HepG2 (cell line): Measurements from ENCODE around the gene SHANK2. TPM values are rescaled to one million over a fixed set of nuclear protein-coding genes. Genes with fewer than 3 reads are reported as not detected.

ENCODE experiments used
- ATAC-seq: fragments of 200-7000 bp; cut with Tn5 transposase; 3 replicates; pipeline ENCODE4 v1.9.1; 2020; ENCODE audit warnings: mild to moderate bottlenecking, moderate library complexity
- BruUV-seq: library from RNA; stranded (reverse); fragments of 400-500 nt; replicated peaks from 2 replicates; lab custom pipeline; 2021; lab: Mats Ljungman, UMichigan
- CTCF ChIA-PET: fragments of 300-600 bp; formaldehyde crosslinking; extraction: SDS; loops from one replicate; lab custom pipeline; 2021; ENCODE audit warnings: low total read pairs, inconsistent platforms, low intra/inter-chr PET ratio; lab: Yijun Ruan, JAX
- POLR2A ChIA-PET: fragments of 350-600 bp; sonication (Branson Sonifier 250); formaldehyde crosslinking; loops from one replicate; lab custom pipeline; 2020; ENCODE audit warnings: antibody characterized with exemption, inconsistent platforms; lab: Yijun Ruan, JAX
- DNase-seq: peaks from one replicate; pipeline ENCODE4 v3.0.0-alpha.2; 2015; ENCODE audit warnings: low spot score
- FAIRE-seq: peaks from 3 replicates; lab custom pipeline; 2011; peaks lifted over from hg19 to GRCh38; lab: Jason Lieb, UNC
- H2AFZ ChIP-seq: one replicate; pipeline ENCODE4 v1.6.1; 2011; ENCODE audit warnings: low read length, inconsistent platforms
- H3K27ac ChIP-seq: fragments of 300-600 bp; 3 replicates; pipeline ENCODE4 v1.8.0; 2011; ENCODE audit warnings: mixed run types, mild to moderate bottlenecking, mixed read lengths, low read length, inconsistent platforms; ENCODE audit not compliant: insufficient read depth; ENCODE audit errors: extremely low read length
- H3K27me3 ChIP-seq, 2 experiments: fragments of 200-600 bp in 1 of 2; 2 replicates in 1 of 2; 3 replicates in 1 of 2; pipeline versions ENCODE4 v1.6.0 to v1.8.0; 2011; ENCODE audit warnings: low read length in 2 of 2, mild to moderate bottlenecking in 2 of 2, moderate library complexity in 2 of 2, inconsistent platforms in 1 of 2; ENCODE audit not compliant: insufficient read depth in 2 of 2, control insufficient read depth in 1 of 2
- H3K36me3 ChIP-seq, 2 experiments: fragments of 200-600 bp in 1 of 2; replicated peaks in 1 of 2; 2 replicates in 1 of 2; 3 replicates in 1 of 2; pipeline versions ENCODE4 v1.5.1 to v1.8.0; 2011; ENCODE audit warnings: low read length in 2 of 2, inconsistent platforms in 1 of 2; ENCODE audit not compliant: insufficient read depth in 2 of 2, control insufficient read depth in 1 of 2
- H3K4me1 ChIP-seq: 2 replicates; pipeline ENCODE4 v1.5.1; 2012; ENCODE audit warnings: low read length, inconsistent platforms; ENCODE audit not compliant: insufficient read depth
- H3K4me2 ChIP-seq: 2 replicates; pipeline ENCODE4 v1.6.0; 2011; ENCODE audit warnings: low read depth, low read length, inconsistent platforms
- H3K4me3 ChIP-seq, 3 experiments: fragments of 200-600 bp in 1 of 3; sonication (generic), shearing (Covaris generic) in 1 of 3; replicated peaks in 1 of 3; 2 replicates each; pipeline ENCODE4 v1.5.1; 2011 to 2016; ENCODE audit warnings: low read length in 3 of 3, inconsistent platforms in 2 of 3, low read depth in 2 of 3, mild to moderate bottlenecking in 2 of 3, control low read depth in 1 of 3, mixed read lengths in 1 of 3; ENCODE audit not compliant: insufficient read depth in 1 of 3
- H3K79me2 ChIP-seq: one replicate; pipeline ENCODE4 v1.6.1; 2011; ENCODE audit warnings: low read length, inconsistent platforms; ENCODE audit not compliant: insufficient read depth
- H3K9ac ChIP-seq: 2 replicates; pipeline ENCODE4 v1.6.0; 2011; ENCODE audit warnings: mild to moderate bottlenecking, low read depth, low read length, inconsistent platforms; ENCODE audit not compliant: insufficient read depth
- H3K9me3 ChIP-seq: 2 replicates; pipeline ENCODE4 v1.5.1; 2012; ENCODE audit warnings: mild to moderate bottlenecking, low read length
- H4K20me1 ChIP-seq: 2 replicates; pipeline ENCODE4 v1.6.0; 2011; ENCODE audit warnings: inconsistent platforms, mild to moderate bottlenecking, low read length, moderate library complexity; ENCODE audit not compliant: insufficient read depth
- CC2D1A ChIP-seq: sonication (generic); formaldehyde crosslinking; IDR thresholded peaks from 2 replicates; pipeline ENCODE4 v1.8.1; 2023; ENCODE audit warnings: mild to moderate bottlenecking, missing genetic modification reagents
- ESRRA ChIP-seq: sonication (generic); formaldehyde crosslinking; IDR thresholded peaks from 2 replicates; pipeline ENCODE4 v1.5.1; 2020; ENCODE audit warnings: mild to moderate bottlenecking, low read depth, missing genetic modification reagents
- FLYWCH1 ChIP-seq: sonication (generic); formaldehyde crosslinking; IDR thresholded peaks from 2 replicates; pipeline ENCODE4 v1.8.1; 2023; ENCODE audit warnings: mild to moderate bottlenecking, missing genetic modification reagents
- RORA ChIP-seq: sonication (generic); formaldehyde crosslinking; IDR thresholded peaks from 2 replicates; pipeline ENCODE4 v1.5.0; 2020; ENCODE audit warnings: mild to moderate bottlenecking, missing genetic modification reagents, moderate library complexity
- SRSF1 ChIP-seq: fragments of 200-400 bp; formaldehyde crosslinking; optimal IDR thresholded peaks from 2 replicates; pipeline ENCODE3; 2017; ENCODE audit warnings: mild to moderate bottlenecking, low read depth, low read length, moderate library complexity
- STAG1 ChIP-seq: sonication (generic); formaldehyde crosslinking; IDR thresholded peaks from 2 replicates; pipeline ENCODE4 v1.4.0; 2020; ENCODE audit warnings: missing genetic modification reagents
- ZNF160 ChIP-seq: sonication (generic); formaldehyde crosslinking; IDR thresholded peaks from 2 replicates; pipeline ENCODE4 v1.8.0; 2022; ENCODE audit warnings: mild to moderate bottlenecking, inconsistent platforms, missing genetic modification reagents
- ZNF432 ChIP-seq: sonication (generic); formaldehyde crosslinking; IDR thresholded peaks from 2 replicates; pipeline ENCODE4 v1.5.0; 2020; ENCODE audit warnings: missing genetic modification reagents, mild to moderate bottlenecking, borderline replicate concordance
- ZNF570 ChIP-seq: sonication (generic); formaldehyde crosslinking; IDR thresholded peaks from 2 replicates; pipeline ENCODE4 v1.4.0; 2020; ENCODE audit warnings: mild to moderate bottlenecking, missing genetic modification reagents, borderline replicate concordance
- ZNF598 ChIP-seq: sonication (generic); formaldehyde crosslinking; IDR thresholded peaks from 2 replicates; pipeline ENCODE4 v1.5.1; 2020; ENCODE audit warnings: mild to moderate bottlenecking, missing genetic modification reagents, borderline replicate concordance
- ZNF660 ChIP-seq: sonication (generic); formaldehyde crosslinking; IDR thresholded peaks from 2 replicates; pipeline ENCODE4 v1.5.1; 2020; ENCODE audit warnings: mild to moderate bottlenecking, low read depth, missing genetic modification reagents, borderline replicate concordance
- WGBS: methylation state at CpG from one replicate; pipeline ENCODE4 v1.1.6; 2017; ENCODE audit warnings: low lambda C conversion rate; 5-methylcytosine and 5-hydroxymethylcytosine counted together
- in situ Hi-C: cut with HindIII; loops from 2 replicates; pipeline ENCODE4 v1.10.0; 2017; ENCODE audit warnings: low pct_unique_long_range_greater_than_20kb; ENCODE audit not compliant: extremely low pct_ligation_motif_present
- intact Hi-C: fragments of 100-400 bp; cut with micrococcal nuclease; formaldehyde crosslinking; loops from one replicate; pipeline ENCODE4 v1.10.0; 2022; ENCODE audit not compliant: unreplicated experiment
- polyA plus RNA-seq, 8 experiments: library from polyadenylated mRNA; depleted of rRNA in 3 of 8; stranded (reverse) in 7 of 8; unstranded in 1 of 8; fragments of >200 nt; fragmentation: Illumina TruSeq in 4 of 8; extraction: Trizol in 4 of 8; gene quantifications; 2 replicates each; pipeline versions ENCODE4 v1.2.1 to v1.2.3, GENCODE V29; 2011 to 2016; ENCODE audit warnings: low read depth in 4 of 8, missing spikeins in 1 of 8, mixed read lengths in 1 of 8; ENCODE audit not compliant: insufficient read depth in 1 of 8
- total RNA-seq, 5 experiments: library from RNA; depleted of rRNA; stranded (reverse); fragments of >200 nt; fragmentation: Illumina TruSeq; extraction: Trizol; gene quantifications; 2 replicates each; pipeline ENCODE4 v1.2.3, GENCODE V29; 2016; ENCODE audit warnings: low read depth in 1 of 5
- TF ChIP-seq, protein P1 (sequence below): sonication (generic); formaldehyde crosslinking; IDR thresholded peaks from 2 replicates; pipeline ENCODE4 v1.5.1; 2020; ENCODE audit warnings: missing genetic modification reagents, mild to moderate bottlenecking, borderline replicate concordance
- TF ChIP-seq, protein P2 (sequence below): sonication (generic); formaldehyde crosslinking; IDR thresholded peaks from 2 replicates; pipeline ENCODE4 v1.5.0; 2020; ENCODE audit warnings: missing genetic modification reagents
- TF ChIP-seq, protein P3 (sequence below): sonication (generic); formaldehyde crosslinking; IDR thresholded peaks from 2 replicates; pipeline ENCODE4 v1.5.1; 2020; ENCODE audit warnings: mild to moderate bottlenecking, missing genetic modification reagents, moderate library complexity

SHANK2 gene
- total and polyA plus RNA-seq, 2 of the 13 experiments (the other 11 are each of a cell fraction or from before 2014, with no cell fraction given) = 10.2 to 13.0 TPM

DNA sequence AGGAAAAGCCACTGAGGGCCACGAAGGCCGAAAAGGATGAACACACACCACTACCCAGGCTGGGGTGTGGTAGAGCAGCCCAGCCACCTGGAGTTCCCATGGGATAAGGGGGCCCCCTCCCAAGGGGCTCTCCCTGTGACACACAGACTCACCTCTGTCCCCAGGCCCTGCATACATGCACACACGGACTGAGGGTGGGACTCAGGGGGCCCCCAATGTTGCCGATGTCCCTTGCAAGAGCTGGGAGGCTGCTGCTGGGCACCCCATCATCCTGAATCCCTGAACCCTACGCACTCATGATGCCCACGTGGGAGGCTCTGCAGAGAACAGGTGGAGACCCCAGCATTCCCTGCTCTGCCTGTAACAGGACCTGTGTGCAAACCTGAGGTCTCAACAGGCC is 14.5 kb downstream of the SHANK2 start:
- FAIRE-seq (no peak), ATAC-seq (no peak), DNase-seq (no peak)
- H3K4me1 ChIP-seq = peaks cover 49% of the 10 kb centered on the region
- H3K27ac ChIP-seq = no peak overlapping the region
- no TSS peak for BruUV-seq
- H3K79me2 ChIP-seq = peaks cover 90% of the 10 kb centered on the region
- H3K9me3 ChIP-seq = no peaks in the 10 kb centered on the region
- TF ChIP-seq, protein P1, sequence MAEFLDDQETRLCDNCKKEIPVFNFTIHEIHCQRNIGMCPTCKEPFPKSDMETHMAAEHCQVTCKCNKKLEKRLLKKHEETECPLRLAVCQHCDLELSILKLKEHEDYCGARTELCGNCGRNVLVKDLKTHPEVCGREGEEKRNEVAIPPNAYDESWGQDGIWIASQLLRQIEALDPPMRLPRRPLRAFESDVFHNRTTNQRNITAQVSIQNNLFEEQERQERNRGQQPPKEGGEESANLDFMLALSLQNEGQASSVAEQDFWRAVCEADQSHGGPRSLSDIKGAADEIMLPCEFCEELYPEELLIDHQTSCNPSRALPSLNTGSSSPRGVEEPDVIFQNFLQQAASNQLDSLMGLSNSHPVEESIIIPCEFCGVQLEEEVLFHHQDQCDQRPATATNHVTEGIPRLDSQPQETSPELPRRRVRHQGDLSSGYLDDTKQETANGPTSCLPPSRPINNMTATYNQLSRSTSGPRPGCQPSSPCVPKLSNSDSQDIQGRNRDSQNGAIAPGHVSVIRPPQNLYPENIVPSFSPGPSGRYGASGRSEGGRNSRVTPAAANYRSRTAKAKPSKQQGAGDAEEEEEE = no peak
- no peak for TF ChIP-seq ESRRA (CRISPR knock-in tag)
- TF ChIP-seq ZNF432 = no peak
- no peak for TF ChIP-seq CC2D1A (CRISPR knock-in tag)
- TF ChIP-seq ZNF570 (CRISPR knock-in tag) = no peak
- TF ChIP-seq, protein P2, sequence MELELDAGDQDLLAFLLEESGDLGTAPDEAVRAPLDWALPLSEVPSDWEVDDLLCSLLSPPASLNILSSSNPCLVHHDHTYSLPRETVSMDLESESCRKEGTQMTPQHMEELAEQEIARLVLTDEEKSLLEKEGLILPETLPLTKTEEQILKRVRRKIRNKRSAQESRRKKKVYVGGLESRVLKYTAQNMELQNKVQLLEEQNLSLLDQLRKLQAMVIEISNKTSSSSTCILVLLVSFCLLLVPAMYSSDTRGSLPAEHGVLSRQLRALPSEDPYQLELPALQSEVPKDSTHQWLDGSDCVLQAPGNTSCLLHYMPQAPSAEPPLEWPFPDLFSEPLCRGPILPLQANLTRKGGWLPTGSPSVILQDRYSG (CRISPR knock-in tag) = no peak
- no peak for TF ChIP-seq SRSF1
- TF ChIP-seq, protein P3, sequence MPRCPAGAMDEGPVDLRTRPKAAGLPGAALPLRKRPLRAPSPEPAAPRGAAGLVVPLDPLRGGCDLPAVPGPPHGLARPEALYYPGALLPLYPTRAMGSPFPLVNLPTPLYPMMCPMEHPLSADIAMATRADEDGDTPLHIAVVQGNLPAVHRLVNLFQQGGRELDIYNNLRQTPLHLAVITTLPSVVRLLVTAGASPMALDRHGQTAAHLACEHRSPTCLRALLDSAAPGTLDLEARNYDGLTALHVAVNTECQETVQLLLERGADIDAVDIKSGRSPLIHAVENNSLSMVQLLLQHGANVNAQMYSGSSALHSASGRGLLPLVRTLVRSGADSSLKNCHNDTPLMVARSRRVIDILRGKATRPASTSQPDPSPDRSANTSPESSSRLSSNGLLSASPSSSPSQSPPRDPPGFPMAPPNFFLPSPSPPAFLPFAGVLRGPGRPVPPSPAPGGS (CRISPR knock-in tag) = no peak
- no peak for TF ChIP-seq ZNF598
- no peak for TF ChIP-seq ZNF660 (CRISPR knock-in tag)
- TF ChIP-seq FLYWCH1 (CRISPR knock-in tag) = no peak
- no peak for TF ChIP-seq ZNF160 (CRISPR knock-in tag)
- TF ChIP-seq STAG1 (CRISPR knock-in tag) = no peak
- TF ChIP-seq RORA (CRISPR knock-in tag) = no peak
- peaks cover 22 to 59% of the 10 kb centered on the region in 2 experiments for H3K36me3 ChIP-seq
- intact Hi-C loops (no loop called here), in situ Hi-C loops (no loop called here)
- no peak overlapping the region for H3K4me3 ChIP-seq
- CTCF ChIA-PET = no interaction called here
- H3K4me2 ChIP-seq = no peak overlapping the region
- no peak overlapping the region for H3K9ac ChIP-seq
- no peaks in the 10 kb centered on the region for H3K27me3 ChIP-seq
- POLR2A ChIA-PET = interaction anchor here (4.5 kb wide), 1 partner anchor 15 kb away, joined by 55 read pairs; the partner anchor contains the start of gene SHANK2
- no peak overlapping the region for H2AFZ ChIP-seq
- 88% methylated on average over 2 of the region's 6 CpGs for WGBS
- H4K20me1 ChIP-seq = peaks cover 9% of the 10 kb centered on the region; the same call in 1 of the 2 replicates
